CD4-positive, alpha-beta T cell treated with Interferon alpha-2 for 1 hour (primary cell): ENCODE results near the gene ERC2.

Source experiments
- DNase-seq, 2 donors: peaks; one replicate each; pipeline ENCODE4 v3.0.0-alpha.2; 2020 to 2022

ERC2 gene

GRCh38 chr3:56365905-56366640, 102.2 kb downstream of the ERC2 start:
- DNase-seq, result no peak

DNA sequence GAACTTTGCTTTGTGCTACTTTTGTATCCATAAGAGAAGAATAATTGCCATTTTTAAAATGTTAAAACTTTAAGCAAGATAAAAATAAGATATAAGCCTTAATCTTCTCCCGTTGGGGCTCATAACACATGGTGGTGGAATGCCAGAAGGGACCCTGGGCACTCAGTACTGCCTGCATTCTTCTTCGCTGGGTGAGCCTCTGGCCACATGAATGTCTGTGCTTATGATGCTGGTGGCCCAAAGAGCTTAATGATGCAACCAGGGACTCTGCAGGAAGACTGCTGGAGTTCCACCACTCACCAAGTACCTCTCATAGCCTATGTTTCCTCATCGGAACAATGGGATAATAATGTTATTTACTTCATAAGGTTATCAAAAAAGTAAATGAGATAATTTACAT, 103.6 kb downstream of the ERC2 start:
- no peak for DNase-seq

GRCh38 chr3:56363720-56364119, 104.5 kb downstream of the ERC2 start:
- no peak for DNase-seq

- DNase-seq, result no peak
Observed at GRCh38 chr3:56361731-56362130, 106.5 kb downstream of the ERC2 start.

GRCh38 chr3:56357266-56357665, 111.0 kb downstream of the ERC2 start:
- DNase-seq, result no peak

DNA sequence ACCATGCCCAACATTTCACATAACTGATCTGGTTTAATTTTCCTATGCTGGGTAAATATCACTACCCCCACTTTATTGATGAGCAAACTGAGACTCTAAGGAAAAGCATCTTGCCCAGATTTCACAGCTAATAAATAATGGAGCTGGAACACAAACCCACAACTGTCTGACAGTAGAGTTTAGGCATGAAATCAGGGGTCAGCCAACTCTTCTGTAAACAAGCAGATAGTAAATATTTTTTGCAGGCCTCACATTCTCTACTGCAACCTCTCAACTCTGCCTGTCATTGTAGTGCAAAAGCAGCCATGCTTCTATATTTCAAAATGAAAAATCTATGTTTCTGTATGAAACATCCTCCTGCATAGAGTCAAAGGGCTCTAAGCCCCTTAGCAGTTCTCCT, 111.5 kb downstream of the ERC2 start:
- DNase-seq, result no peak

DNA sequence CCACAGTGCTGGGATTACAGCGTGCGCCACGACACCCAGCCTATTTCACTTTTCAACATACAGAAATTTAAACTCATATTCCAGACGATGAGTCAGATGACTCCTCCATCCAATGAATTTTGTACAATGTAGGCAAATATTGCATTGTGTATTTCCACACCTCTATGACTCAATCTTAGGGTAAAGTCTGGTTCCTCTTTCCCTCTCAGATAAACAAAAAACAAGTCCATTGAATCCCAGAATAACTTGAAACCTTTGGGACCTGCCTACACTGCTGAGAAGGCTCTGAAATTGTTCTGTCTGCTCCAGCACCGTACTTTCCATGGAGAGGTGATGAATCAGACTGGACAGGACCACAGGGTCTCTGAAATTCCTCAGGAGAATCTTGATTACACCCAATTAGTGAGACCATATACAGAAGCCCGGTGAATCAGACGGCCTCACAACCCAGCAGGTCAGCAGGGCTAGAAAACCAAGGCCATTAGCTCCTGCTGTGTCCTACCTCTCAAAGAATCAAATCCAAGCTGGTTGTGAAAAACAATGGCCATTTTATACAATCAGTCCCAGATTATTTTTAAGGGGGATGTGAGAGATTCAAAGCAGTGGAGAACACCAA, 112.6 kb downstream of the ERC2 start:
- DNase-seq, result no peak

GRCh38 chr3:56351537-56351936, 116.7 kb downstream of the ERC2 start:
- DNase-seq, result no peak

DNA sequence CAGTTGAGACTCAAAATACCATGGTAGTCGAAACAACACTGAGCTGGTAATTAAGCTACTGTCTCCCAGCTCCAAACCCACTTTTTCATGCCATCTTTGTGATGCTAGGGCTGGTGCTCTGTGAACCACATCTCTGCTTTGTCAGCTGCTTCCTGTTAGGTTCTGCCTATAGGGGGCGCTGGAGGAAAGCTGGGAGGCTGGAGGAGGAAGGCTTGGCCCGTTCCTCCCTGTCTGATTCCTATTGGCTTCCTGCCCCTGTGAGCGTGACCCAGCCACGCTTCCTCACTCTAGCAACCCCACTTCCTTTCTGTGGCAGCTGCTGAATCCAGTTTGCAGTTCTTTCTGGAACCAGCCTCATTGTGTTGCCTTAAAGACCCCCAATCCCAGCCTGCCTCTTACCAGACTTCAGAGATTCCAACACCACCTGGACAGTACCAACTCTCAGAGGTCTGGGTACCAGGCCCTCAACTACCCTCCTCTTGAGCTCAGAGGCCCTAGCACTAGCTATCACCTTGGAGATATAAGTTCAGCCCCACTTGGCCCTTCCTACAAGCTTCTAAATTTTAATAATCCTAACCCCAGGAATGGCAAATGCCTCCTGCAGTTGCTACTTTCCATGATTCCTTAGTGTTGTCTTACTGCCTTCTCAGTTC, 120.9 kb downstream of the ERC2 start:
- DNase-seq, result no peak

- no peak for DNase-seq
Observed at GRCh38 chr3:56342475-56342874, 125.8 kb downstream of the ERC2 start.

DNA sequence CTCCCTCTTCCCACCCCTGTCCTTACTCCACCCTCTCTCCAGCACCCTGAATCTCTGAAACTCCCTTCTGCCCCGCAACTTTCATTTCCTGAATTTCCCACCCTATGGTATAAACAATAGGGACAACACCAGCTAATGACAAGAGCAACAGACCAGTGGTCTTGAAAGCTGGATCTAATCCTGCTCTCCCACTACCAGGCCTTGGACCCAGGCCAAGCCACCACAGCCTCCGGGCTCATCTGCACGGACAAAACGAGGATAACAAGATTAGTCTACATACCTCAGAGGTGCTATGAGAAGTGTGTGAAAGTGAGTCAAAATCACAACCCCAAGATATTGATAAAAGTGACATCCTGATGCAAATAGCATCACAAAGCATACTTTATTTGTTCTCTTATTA, 128.6 kb downstream of the ERC2 start:
- DNase-seq, result no peak

- DNase-seq, result no peak
Observed at GRCh38 chr3:56339244-56339643, 129.0 kb downstream of the ERC2 start.

- no peak for DNase-seq
Observed at GRCh38 chr3:56336023-56336422, 132.2 kb downstream of the ERC2 start.

DNA sequence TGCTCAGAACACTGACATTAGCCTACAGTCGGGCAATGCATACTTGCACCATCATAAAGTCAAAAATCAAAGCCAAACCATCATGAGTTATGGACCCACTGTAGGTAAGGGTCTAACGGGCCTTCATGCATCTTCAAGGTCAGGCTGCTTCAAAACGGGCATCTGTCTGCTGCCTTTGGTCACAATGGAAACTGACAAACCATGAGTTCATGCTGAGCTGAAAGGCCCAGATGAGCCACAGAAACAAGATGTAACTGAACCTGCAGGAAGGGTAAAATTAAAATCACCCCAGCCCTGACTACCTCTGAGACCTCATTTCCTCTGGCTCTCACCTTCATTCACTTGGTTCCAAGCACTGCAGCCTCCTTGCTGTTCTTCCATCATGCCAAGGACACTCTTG, 143.8 kb downstream of the ERC2 start:
- DNase-seq, result no peak

DNA sequence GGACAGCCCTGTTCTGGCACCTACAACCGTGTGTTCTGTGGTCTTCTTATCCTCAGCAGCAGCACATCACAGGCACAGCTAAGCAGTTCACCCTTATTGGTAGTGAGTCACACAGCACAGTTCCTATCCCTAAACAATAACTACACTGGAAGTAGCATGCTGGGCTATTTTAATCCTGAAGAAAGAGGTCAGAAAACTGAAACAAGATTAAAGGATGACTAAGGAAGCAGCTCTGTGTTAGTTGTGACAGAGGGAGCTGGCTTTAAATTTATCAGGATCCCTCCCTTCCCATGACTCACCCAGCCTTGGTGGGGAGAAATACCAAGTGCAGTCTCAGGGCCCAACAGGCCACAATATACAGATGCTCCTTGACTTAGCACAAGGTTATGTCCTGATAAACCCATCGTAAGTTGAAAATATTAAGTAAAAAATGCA, 144.3 kb downstream of the ERC2 start:
- DNase-seq, result no peak

- no peak for DNase-seq
Observed at GRCh38 chr3:56322862-56323261, 145.4 kb downstream of the ERC2 start.

DNA sequence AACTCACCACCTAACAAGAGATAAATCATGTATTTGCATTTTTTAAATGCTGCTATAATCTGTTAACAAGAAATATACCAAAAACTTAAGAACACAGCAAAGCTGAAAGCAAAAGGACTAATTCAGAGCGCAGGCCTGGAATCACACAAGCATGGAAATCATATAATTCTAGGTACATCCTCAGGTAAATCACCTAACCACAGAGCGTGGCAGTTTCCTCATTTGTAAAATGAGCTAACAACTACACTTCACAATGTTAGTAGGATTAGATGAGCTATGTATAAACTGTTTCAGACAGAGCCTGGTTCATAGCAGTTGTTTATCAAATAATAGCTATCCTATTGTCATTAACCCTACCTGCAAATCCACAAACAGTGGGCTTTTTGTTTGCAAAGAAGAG, 146.4 kb downstream of the ERC2 start:
- no peak for DNase-seq

DNA sequence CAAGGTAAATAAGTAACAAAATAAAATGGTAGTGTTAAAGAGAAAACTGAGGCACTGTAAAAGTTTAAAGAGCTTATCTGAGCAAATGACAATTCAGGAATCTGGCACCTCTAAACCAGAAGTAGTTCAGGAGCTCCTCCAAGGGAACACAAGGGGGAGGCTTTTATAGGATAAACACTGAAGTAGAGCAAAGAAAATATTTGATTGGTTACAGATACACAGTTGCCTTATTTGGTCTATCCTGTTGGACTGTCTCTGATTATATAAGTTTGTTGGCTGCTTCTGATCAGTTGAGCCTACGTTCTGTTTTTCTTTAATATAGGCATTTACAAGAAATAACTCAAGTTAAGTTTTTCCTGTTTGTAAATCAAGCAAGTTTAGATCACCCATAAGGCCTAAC, 146.9 kb downstream of the ERC2 start:
- DNase-seq, result no peak

GRCh38 chr3:56320883-56321282, 147.4 kb downstream of the ERC2 start:
- no peak for DNase-seq

DNA sequence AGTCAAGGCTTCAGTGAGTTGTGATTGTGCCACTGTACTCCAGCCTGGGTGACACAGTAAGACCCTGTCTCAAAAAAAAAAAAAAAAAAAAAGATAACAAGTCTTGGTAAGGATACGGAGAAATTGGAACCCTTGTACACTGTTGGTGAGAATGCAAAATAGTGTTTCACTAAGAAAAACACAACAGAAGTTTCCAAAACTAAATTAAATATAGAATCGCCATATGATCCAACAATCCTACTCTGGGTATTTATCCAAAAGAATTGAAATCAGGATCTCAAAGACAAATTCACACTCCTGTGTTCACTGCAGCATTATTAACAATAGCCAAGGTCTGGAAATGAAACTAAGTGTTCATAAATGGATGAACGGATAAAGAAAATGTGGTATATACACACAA, 149.4 kb downstream of the ERC2 start:
- DNase-seq, result no peak

DNA sequence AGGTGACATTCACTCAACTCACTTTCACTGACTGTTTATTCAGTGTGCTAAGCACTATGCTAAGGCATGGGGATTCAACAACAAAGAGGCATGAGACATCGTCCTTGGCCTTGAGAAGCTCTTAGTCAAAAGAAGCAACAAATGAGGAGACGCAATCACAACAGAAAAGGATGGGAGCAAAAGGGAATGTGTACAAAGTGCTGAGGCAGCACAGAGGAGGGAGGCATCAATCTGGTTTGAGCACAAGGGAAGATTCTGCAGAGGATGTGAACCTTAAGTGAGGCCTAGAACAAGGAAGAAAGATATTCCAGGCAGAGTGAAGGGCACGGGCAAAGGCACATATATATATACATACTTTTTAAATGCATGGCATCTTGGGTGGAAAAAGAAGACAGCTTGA, 151.3 kb downstream of the ERC2 start:
- DNase-seq, result no peak

GRCh38 chr3:56314842-56315241, 153.4 kb downstream of the ERC2 start:
- no peak for DNase-seq

DNA sequence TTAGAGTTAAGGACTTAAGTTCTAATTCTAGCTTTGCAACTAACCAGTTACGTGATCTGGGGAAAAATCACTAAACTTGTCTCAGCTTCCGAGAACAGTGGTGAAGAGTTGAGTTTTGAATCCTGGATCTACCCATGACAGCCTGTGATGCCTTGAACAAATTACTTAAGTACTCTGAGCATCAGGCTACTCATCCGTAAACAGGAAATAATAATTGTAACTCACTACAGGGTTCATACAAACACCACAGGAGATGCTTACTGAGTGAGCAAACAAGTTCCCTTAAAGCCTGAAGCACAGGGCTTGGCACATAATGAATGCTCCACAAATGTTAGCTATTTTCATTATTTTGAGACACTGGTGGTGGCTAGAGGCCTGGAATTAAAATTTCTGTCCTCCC, 158.8 kb downstream of the ERC2 start:
- no peak for DNase-seq

GRCh38 chr3:56308471-56308870, 159.8 kb downstream of the ERC2 start:
- DNase-seq, result no peak
